Kidney (tissue), 14 donors: Measurements from ENCODE around the gene OBSCN. TPM values are rescaled to one million over a fixed set of nuclear protein-coding genes. Genes with fewer than 3 reads are reported as not detected.

ENCODE experiments used
- DNase-seq, 5 donors: peaks; one replicate each; pipeline ENCODE4 v3.0.0-alpha.2; 2013 to 2020
- FAIRE-seq: peaks from 2 replicates; lab custom pipeline; 2012; peaks lifted over from hg19 to GRCh38; lab: Jason Lieb, UNC
- H3K27ac ChIP-seq, 2 donors: one replicate each; pipeline ENCODE4 v1.7.0; 2013; ENCODE audit warnings: low read depth in 2 of 2, low read length in 2 of 2, inconsistent platforms in 1 of 2
- H3K27me3 ChIP-seq: one replicate; pipeline ENCODE4 v1.7.1; 2013; ENCODE audit warnings: low read length, inconsistent platforms; ENCODE audit not compliant: control insufficient read depth, insufficient read depth
- H3K36me3 ChIP-seq, 3 donors: one replicate each; pipeline versions ENCODE4 v1.7.0 to v1.7.1; 2013; ENCODE audit warnings: low read length in 3 of 3, control low read depth in 1 of 3, inconsistent platforms in 1 of 3; ENCODE audit not compliant: insufficient read depth in 3 of 3, control insufficient read depth in 2 of 3
- H3K4me1 ChIP-seq, 3 donors: one replicate each; pipeline versions ENCODE4 v1.7.0 to v1.7.1; 2013; ENCODE audit warnings: low read length in 3 of 3, inconsistent platforms in 1 of 3, low read depth in 1 of 3; ENCODE audit not compliant: control insufficient read depth in 2 of 3, insufficient read depth in 2 of 3
- H3K4me3 ChIP-seq, 3 donors: one replicate each; pipeline versions ENCODE4 v1.7.0 to v1.8.1; 2013; ENCODE audit warnings: low read length in 3 of 3, control low read depth in 1 of 3, inconsistent platforms in 1 of 3
- H3K9ac ChIP-seq, 3 donors: one replicate each; pipeline versions ENCODE4 v1.7.0 to v1.7.1; 2013; ENCODE audit warnings: low read length in 3 of 3, control low read depth in 1 of 3, inconsistent platforms in 1 of 3
- H3K9me3 ChIP-seq, 3 donors: one replicate each; pipeline versions ENCODE4 v1.7.0 to v1.7.1; 2013; ENCODE audit warnings: low read length in 3 of 3, control low read depth in 1 of 3, inconsistent platforms in 1 of 3; ENCODE audit not compliant: control insufficient read depth in 2 of 3, insufficient read depth in 1 of 3
- CTCF ChIP-seq: IDR thresholded peaks from 3 replicates; pipeline ENCODE4 v1.5.1; 2012; ENCODE audit warnings: mild to moderate bottlenecking, moderate library complexity, borderline replicate concordance; ENCODE audit not compliant: insufficient read depth; ENCODE audit errors: extremely low read depth
- intact Hi-C: fragments of 100-400 bp; cut with DNase I; formaldehyde crosslinking; loops from one replicate; pipeline ENCODE4 v1.11.1; 2022
- polyA plus RNA-seq: library from polyadenylated mRNA; stranded (reverse); fragments of 350-450 nt; fragmentation: Illumina TruSeq; extraction: RNeasy Lipid Tissue Mini Kit (QIAGEN cat#74804); gene quantifications from one replicate; pipeline ENCODE4 v1.2.3, GENCODE V29; 2014; ENCODE audit warnings: low read depth, low replicate concordance; ENCODE audit not compliant: insufficient read depth
- total RNA-seq: library from RNA; stranded (reverse); fragmentation: NEBNext Ultra II Directional; extraction: Animal tissue kit (Norgen Biotek cat#: 25700); gene quantifications from one replicate; pipeline ENCODE4 v1.2.1, GENCODE V29; 2021
- donor health status: control.
- donor health status: control.
- donor health status: control.
- donor health status: control.
- donor health status: control.
- donor health status: DM: yes; HTN: yes; CAD: no.
- donor health status: Normal renal cell carcinoma (clear cell type).

OBSCN gene
- total and polyA plus RNA-seq, 2 donors from 2014 or later, result 14.5 to 30.0 TPM

GRCh38 chr1:228363686-228364067, 155.8 kb downstream of the OBSCN start:
- H3K4me1 ChIP-seq, result no peaks in the 10 kb centered on the region
- no peak for FAIRE-seq
- no peak for TF ChIP-seq CTCF
- H3K4me3 ChIP-seq, result no peak overlapping the region
- no peak overlapping the region for H3K27ac ChIP-seq
- no peak overlapping the region for H3K9ac ChIP-seq
- peak in 2 of 5 donors; percentile 24 to 56 for DNase-seq
- intact Hi-C loops, result no loop called here
- no peaks in the 10 kb centered on the region for H3K36me3 ChIP-seq
- H3K9me3 ChIP-seq, result no peaks in the 10 kb centered on the region
- H3K27me3 ChIP-seq, result no peaks in the 10 kb centered on the region

GRCh38 chr1:228364068-228364705, 156.3 kb downstream of the OBSCN start:
- Histone ChIP-seq H3K27ac (no peak overlapping the region), H3K9me3 (no peaks in the 10 kb centered on the region), H3K9ac (no peak overlapping the region), H3K4me1 (no peaks in the 10 kb centered on the region), H3K36me3 (no peaks in the 10 kb centered on the region), H3K4me3 (no peak overlapping the region), H3K27me3 (no peaks in the 10 kb centered on the region)
- FAIRE-seq (no peak), DNase-seq (peak in 2 of 5 donors; percentile 37 to 43)
- no peak for TF ChIP-seq CTCF
- intact Hi-C loops, result no loop called here

GRCh38 chr1:228364706-228365213, 156.9 kb downstream of the OBSCN start:
- FAIRE-seq (no peak), DNase-seq (peak in 2 of 5 donors; percentile 33 to 57)
- H3K4me1 ChIP-seq, result no peaks in the 10 kb centered on the region
- H3K27me3 ChIP-seq, result no peaks in the 10 kb centered on the region
- no peak overlapping the region for H3K9ac ChIP-seq
- no peaks in the 10 kb centered on the region for H3K36me3 ChIP-seq
- no peak overlapping the region for H3K4me3 ChIP-seq
- intact Hi-C loops, result no loop called here
- no peaks in the 10 kb centered on the region for H3K9me3 ChIP-seq
- no peak overlapping the region for H3K27ac ChIP-seq
- TF ChIP-seq CTCF, result no peak
